ENCODE data around the gene RNF157. TPM values are rescaled to one million over a fixed set of nuclear protein-coding genes. Genes with fewer than 3 reads are reported as not detected.
"Not testable (repeated sequence)": the region's sequence is repeated elsewhere in the genome, so short reads cannot be mapped to it uniquely, and the experiment has no call there.

The RNF157 gene
- total and polyA plus RNA-seq, 9 donors: 1.3 to 4.3 (median 2.5) TPM

GRCh38 chr17:76233588-76234353 lies 6.5 kb downstream of the RNF157 start:
- Histone ChIP-seq H3K27me3 (no peaks in the 10 kb centered on the region), H3K4me3 (no peak overlapping the region), H3K27ac (no peak overlapping the region), H3K9me3 (no peaks in the 10 kb centered on the region), H3K36me3 (no peaks in the 10 kb centered on the region), H3K4me1 (ENCODE audit: insufficient read depth) (no peaks in the 10 kb centered on the region)
- TF ChIP-seq POLR2A (IDR thresholded peaks at IDR 0.05) (no peak), CTCF (IDR thresholded peaks at IDR 0.05) (no peak), EP300 (IDR thresholded peaks at IDR 0.05) (no peak)
- DNase-seq: no peak
- WGBS, 3 donors: 93 to 96% (median 93%) methylated on average over 6 of the region's 6 CpGs
- intact Hi-C loops (cut with DNase I): no loop called here

- TF ChIP-seq CTCF (IDR thresholded peaks at IDR 0.05): no peak
Measured at GRCh38 chr17:76232342-76232741, 8.0 kb downstream of the RNF157 start.

GRCh38 chr17:76226749-76227148 lies 13.5 kb downstream of the RNF157 start:
- H3K4me3 ChIP-seq; intact Hi-C loops (cut with DNase I); H3K27me3 ChIP-seq; H3K9me3 ChIP-seq; DNase-seq; H3K36me3 ChIP-seq; H3K27ac ChIP-seq; H3K4me1 ChIP-seq (ENCODE audit: insufficient read depth): not testable (repeated sequence)
- whole genome bisulfite sequencing, 3 donors: 92 to 94% (median 93%) methylated on average over 19 of the region's 19 CpGs

More at GRCh38 chr17:76232342-76232741, 8.0 kb downstream of the RNF157 start:
- Histone ChIP-seq H3K9me3 (no peaks in the 10 kb centered on the region), H3K27ac (no peak overlapping the region), H3K36me3 (no peaks in the 10 kb centered on the region), H3K4me1 (ENCODE audit: insufficient read depth) (no peaks in the 10 kb centered on the region), H3K27me3 (no peaks in the 10 kb centered on the region), H3K4me3 (no peak overlapping the region)
- intact Hi-C loops (cut with DNase I): no loop called here
- DNase-seq: no peak
- 55 to 61% (median 58%) methylated on average over 2 of the region's 2 CpGs for WGBS, 3 donors

- DNase-seq; intact Hi-C loops (cut with DNase I); H3K27me3 ChIP-seq; H3K4me3 ChIP-seq; H3K36me3 ChIP-seq; H3K27ac ChIP-seq; H3K4me1 ChIP-seq (ENCODE audit: insufficient read depth); H3K9me3 ChIP-seq: not testable (repeated sequence)
- WGBS, 3 donors: 77 to 88% (median 80%) methylated on average over 7 of the region's 7 CpGs
Measured at GRCh38 chr17:76225373-76226086, 14.8 kb downstream of the RNF157 start.

GRCh38 chr17:76223802-76224201 lies 16.5 kb downstream of the RNF157 start:
- WGBS, 3 donors: 98 to 100% (median 98%) methylated on average over 1 of the region's 1 CpG
- TF ChIP-seq POLR2A (IDR thresholded peaks at IDR 0.05) (no peak), CTCF (IDR thresholded peaks at IDR 0.05) (no peak), EP300 (IDR thresholded peaks at IDR 0.05) (no peak)
- Histone ChIP-seq H3K4me3 (no peak overlapping the region), H3K4me1 (ENCODE audit: insufficient read depth) (no peaks in the 10 kb centered on the region), H3K27ac (no peak overlapping the region), H3K36me3 (no peaks in the 10 kb centered on the region), H3K27me3 (no peaks in the 10 kb centered on the region), H3K9me3 (no peaks in the 10 kb centered on the region)
- intact Hi-C loops (cut with DNase I): no loop called here
- no peak for DNase-seq

Data from ovary (tissue), 9 donors.